ENCODE measurements around the gene OR2G6.
"Not testable (repeated sequence)": the region's sequence is repeated elsewhere in the genome, so short reads cannot be mapped to it uniquely, and the experiment has no call there.

GRCh38 chr1:248569049-248569448 is 61.2 kb downstream of the OR2G6 start:
- TF ChIP-seq POLR2A, CTCF (IDR thresholded peaks at IDR 0.05): not testable (repeated sequence)
